DMS 273 treated with DMSO at 0.1 percent for 48 hours (cell line): ENCODE data around the gene HTATSF1.

Source experiments
- DNase-seq: peaks from one replicate; lab custom pipeline; 2025; lab: John Stamatoyannopoulos, UW

The HTATSF1 gene, protein sequence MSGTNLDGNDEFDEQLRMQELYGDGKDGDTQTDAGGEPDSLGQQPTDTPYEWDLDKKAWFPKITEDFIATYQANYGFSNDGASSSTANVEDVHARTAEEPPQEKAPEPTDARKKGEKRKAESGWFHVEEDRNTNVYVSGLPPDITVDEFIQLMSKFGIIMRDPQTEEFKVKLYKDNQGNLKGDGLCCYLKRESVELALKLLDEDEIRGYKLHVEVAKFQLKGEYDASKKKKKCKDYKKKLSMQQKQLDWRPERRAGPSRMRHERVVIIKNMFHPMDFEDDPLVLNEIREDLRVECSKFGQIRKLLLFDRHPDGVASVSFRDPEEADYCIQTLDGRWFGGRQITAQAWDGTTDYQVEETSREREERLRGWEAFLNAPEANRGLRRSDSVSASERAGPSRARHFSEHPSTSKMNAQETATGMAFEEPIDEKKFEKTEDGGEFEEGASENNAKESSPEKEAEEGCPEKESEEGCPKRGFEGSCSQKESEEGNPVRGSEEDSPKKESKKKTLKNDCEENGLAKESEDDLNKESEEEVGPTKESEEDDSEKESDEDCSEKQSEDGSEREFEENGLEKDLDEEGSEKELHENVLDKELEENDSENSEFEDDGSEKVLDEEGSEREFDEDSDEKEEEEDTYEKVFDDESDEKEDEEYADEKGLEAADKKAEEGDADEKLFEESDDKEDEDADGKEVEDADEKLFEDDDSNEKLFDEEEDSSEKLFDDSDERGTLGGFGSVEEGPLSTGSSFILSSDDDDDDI

DNA sequence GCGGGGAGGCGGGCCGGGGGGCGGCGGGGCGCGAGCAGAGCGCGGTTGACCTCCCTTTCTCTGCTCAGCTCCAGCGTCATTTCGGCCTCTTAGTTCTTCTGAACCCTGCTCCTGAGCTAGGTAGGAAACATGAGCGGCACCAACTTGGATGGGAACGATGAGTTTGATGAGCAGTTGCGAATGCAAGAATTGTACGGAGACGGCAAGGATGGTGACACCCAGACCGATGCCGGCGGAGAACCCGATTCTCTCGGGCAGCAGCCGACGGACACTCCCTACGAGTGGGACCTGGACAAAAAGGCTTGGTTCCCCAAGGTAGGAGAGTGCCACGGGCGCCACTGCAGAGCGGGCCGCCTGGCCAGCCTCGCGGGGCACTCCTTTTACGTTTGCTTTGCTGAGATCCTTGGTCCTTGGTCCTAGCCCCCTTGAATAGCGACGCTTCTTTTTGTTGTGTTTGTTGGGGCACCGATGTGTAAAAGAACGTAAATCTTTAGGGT, at the start of gene HTATSF1:
TSS of gene HTATSF1 (plus strand) at position 37 of the 497 bp plus-strand sequence. CDS start at position 130, 93 bp downstream.
- no peak for DNase-seq

DNA sequence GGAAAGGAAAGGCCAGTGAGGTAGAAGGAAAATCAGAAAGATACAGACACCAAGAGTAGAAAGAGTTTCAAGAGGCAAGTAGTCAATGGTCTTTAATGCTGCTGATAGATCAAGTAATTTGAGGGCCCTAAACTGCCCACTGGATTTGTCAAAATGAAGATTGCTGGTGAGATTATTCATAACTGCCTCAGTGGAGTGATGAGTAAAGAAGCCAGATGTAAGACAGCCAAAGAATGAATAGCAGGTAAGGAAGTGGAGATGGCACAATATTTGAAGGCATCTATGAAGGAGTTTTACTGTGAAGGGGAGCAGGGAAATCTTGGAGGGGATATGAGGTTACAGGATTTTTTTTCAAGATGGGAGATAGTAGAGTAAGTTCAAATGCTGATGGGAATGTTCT, 49.4 kb upstream of the HTATSF1 start:
- DNase-seq = no peak

DNA sequence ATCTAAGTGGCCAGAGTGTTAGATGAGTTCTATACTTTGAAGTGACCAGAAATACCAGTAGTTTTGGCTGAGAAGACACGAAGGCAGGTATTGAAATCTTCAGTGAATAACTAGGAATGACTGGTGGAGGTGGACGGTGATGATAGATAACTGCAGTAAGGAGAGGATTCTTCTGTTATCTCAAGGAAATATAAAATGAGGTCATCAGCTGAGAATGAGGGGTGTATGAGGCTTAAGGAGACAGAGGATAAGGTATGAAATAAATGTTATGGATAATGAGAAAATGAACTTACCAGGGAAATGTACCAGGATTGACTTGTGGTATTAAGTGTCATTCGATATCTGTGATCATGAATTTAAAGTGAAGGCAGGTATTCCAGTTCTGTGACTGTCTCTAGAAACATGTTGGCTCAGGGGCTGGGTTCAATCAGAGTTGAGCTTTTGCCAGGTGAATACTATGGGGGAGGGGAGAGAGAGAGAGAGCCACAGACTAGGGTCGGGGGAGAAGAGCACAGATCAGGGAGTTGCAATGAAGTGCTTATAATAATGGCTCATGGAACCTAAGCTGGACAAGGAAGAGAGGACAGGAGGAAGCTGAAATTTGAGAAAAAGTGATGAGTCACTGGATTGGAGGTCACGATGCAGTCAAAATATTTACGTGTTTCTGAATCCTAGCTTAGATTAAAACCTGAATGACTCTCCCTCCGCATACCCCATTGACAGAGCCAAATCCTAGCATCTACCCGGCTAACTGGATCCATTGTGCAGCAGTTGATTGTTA, 47.2 kb upstream of the HTATSF1 start:
- no peak for DNase-seq

DNA sequence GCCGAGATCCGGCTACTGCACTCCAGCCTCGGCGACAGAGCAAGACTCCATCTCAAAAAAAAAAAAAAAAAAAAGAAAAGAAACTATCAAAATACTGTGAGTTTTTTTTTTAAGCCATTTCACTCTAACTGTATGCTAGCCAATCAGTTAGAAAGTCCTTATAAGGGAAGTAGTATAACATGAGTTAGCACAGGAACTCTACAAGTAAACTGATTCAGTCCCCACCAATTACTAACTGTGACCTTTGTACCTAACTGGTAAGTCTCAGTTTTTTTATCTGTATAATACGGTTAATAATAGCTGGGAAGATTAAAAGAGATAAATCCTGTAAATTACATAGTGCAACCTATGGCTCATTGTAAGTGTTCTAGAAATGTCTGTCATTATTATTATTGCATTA, 44.8 kb upstream of the HTATSF1 start:
- DNase-seq = no peak

DNA sequence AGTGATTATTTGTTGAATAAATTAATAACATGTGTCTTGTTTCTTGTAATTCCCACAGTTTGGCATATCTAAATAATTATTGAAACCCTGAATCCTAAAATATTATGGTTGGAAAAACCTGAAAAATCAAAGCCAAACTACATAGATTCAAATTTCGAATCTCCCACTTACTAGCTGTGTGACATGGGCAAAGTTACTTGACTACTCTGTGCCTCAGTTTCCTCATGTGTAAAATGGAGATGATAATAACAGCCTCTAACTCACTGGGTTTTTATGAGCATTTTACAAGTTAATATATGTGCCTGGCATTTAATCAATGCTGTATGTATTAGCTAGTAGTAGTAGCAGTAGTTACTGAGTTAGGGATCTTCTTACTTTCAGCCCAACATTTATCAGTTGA, 44.3 kb upstream of the HTATSF1 start:
- no peak for DNase-seq

DNA sequence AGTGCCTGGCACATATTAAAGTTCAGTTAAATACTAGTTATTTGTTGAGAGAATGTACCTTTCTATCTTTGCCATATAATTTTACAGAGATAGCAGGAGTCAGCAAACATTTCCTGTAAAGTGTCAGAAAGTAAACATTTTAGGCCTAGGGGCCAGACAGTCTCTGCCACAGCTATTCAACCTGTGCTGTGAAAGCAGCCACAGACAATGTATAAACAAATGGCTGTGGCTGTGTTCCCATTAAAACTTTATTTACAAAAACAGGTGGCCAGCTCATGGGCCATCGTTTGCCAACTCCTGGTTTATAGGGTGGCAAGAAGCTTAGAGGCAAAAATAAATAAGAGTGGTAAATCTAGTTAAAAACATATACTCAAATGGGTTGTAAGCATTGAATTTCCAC, 43.6 kb upstream of the HTATSF1 start:
- DNase-seq = no peak

DNA sequence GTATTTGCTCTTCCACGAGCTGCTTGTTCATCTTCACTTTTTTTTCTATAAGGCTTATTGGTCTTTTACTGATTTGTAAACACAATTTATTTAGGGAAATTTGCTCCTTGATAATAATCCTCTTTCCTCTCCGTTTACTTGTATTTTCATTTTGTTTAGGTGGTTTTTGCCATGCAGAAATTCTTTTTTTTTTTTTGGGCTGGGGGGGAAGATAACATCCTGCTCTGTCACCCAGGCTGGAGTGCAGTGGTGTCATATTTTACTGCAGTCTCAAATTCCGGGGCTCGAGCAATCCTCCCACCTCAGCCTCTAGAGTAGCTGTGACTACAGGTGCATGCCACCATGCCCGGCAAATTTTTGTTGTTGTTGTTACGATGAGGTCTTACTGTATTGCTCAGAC, 41.3 kb upstream of the HTATSF1 start:
- DNase-seq = no peak

DNA sequence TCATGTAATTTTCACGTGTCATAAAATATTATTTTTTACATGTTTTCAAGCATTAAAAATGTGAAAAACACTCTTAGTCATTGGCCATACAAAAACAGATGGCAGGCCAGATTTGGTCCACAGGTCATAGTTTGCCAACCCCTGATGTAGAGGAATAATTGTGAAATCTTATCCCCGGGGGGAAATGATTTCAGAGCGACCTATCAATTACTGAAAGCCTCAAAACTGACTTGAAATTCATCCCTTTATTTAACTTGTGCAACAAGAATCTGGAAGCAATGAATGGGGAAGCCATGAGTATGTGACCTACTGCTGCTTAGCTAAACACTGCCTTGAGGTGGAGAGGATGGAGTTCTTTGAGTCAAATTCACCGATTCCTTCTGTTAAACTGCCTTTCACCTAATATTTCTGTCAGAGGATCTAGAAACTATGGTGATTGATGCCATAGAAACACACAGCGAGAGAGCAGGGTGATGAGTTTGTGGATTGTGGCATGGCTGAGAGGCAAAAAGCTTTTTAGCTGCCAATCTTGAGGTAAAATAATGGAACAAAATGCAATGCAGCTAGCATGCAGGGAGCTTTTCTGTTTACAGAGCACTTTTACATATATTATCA, 40.0 kb upstream of the HTATSF1 start:
- DNase-seq = peak; percentile 59

DNA sequence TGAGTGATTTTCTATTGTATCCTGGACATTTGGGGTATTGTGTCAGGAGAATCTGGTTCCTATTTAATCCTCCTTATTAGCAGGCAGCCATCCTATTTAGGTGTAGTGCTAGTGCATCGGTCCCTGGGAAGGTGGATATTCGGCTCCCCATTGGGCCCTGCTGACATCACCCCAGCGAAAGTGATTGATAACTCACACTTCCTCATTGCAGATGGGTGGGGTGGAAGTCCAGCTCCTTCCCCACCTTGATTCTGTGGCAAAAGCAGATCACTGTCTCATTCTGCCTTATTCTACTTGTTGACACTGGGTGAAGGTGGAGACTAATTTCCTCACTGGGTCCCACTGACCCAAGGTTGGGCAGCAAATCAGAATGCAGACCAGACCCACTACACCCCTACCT, 32.8 kb upstream of the HTATSF1 start:
- DNase-seq = no peak

DNA sequence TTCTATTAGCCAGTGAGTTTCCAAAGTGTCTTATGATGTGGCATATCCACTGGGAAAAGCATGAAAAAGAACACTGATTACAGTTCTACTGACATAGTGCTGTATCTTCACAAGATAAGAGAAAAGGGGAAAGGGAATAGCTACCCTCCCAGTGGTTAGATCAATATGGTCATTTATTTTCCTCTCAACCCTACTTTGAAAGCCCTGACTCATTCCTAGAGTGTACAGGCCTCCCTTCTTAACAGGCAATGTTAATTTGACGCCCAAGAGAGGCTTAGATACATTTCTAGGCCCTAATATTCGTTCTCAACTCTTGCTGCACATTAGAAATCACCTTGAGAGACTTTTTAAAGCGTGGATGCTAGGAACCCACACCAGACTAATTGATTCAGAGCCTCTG, 30.1 kb upstream of the HTATSF1 start:
- no peak for DNase-seq

DNA sequence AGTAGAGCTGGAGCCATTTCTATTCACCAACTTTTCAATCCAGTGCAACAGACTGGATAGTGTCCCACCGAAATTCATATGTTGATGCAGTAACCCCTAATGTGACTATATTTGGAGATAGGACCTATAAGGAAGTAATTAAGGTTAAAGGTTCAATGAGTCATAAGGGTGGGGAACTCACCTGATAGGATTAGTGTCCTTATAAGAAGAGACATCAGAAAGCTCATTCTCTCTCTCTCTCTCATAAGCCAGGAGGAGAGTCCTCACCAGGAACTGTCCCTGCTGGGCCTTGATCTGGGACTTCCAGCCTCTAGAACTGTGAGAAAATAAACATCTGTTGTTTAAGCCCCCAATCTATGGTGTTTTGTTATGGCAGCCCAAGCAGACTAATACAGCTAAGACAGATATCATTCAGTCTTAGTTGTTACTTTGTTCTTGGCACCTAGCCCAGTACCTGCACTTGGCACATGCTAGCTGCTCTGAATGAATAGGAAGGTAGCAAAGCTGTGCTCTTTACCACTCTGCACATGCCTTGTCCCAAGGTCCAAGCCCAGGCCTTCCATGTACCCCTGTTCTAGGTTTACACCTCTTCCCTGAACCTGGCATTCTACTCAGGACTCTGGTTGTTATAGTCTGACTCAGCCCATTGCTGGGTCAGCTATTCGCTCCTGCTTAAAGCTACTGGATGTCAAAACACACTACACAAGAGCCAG, 28.8 kb upstream of the HTATSF1 start:
- DNase-seq = no peak

DNA sequence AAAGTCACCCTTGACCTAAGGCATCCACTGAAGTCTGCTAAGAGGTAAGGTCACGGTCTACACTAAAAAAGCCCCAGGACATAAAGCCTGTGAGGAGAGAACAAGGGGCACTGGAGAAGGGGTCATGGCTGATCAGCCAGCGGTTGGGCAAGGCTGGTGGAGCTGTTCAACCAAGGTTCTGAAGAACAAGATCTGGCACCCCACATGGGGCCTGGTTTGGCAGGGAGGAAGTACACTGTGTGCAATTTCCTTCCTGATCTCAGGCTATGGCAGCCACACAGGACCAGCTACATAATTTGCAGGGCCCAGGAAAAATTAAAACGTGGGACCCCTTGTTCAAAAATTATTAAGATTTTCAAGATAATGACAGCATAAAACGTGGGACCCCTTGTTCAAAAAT, 23.7 kb upstream of the HTATSF1 start:
- no peak for DNase-seq

DNA sequence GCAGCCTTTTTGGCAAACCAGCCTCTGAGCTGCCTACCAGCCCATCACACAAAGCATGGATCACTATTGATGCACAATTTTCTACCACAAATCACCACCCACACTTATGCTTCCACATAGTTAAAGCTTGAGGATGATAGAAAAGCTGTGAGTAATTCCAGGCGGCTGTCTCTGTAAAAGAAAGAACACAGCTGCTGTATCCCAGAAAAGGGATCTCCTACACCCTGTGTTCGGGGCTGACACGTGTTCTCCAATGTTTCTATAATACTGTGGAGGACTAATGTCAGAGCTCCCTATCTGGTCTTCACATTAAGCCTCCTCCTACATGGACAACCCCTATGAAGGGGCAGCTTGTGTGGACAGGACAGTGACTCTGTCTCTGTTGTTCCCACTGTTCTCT, 22.2 kb upstream of the HTATSF1 start:
- no peak for DNase-seq

DNA sequence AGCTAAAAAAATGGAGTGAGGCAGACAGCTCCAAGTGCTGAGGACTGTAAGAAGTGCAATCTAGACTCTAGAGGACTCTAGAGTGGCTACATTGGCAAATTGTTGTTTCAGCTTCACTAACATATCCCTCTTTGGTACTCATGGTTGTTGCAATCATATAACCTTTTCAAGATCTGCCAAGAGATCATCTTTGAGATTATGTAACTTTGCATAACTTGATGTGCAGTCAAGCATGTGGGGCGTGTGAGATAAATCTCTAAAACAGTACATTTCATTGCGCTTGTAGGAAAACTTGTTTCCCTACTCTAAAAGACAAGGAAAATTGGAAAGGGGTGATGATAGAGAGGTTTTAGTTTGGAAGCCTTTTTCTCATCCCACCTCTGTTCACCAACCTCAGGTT, 20.9 kb upstream of the HTATSF1 start:
- no peak for DNase-seq

DNA sequence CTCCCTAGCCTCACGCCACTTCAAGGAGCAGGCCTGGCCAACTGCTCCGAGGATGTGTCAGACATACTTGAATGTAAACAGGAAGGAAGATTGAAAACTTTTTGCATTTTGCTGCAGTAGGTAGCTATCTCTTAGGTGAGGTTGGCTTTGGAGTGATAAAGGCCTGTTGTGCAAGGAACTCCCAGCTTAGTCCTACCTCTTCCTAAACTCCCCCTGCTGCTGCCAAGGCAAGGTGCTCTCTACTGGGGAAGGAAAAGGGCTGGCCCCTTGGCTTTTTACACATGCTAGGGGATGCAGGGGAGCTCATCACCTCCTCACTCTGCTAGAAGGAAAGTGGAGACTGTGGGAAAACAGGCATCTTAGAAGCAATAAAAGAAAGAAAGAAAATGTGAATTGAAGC, 20.4 kb upstream of the HTATSF1 start:
- no peak for DNase-seq

DNA sequence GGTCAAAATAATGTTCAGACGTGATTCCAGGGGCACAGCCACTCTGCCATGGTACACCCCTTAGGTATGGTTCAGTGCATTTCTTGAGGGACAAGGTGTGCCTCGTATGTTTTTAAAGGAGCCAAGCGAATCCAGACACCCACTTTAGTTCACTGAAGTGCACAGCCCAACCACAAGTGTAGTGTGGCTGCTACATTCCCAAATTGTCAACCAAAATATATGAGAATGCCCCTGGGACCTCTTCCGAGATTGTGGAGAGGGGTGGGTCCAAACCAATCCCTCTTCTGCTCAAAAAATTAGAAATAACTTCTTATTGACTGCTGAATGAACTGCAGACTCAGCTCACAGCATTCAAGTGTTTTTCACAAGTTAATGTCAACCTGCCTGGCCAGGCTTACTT, 17.0 kb upstream of the HTATSF1 start:
- no peak for DNase-seq

DNA sequence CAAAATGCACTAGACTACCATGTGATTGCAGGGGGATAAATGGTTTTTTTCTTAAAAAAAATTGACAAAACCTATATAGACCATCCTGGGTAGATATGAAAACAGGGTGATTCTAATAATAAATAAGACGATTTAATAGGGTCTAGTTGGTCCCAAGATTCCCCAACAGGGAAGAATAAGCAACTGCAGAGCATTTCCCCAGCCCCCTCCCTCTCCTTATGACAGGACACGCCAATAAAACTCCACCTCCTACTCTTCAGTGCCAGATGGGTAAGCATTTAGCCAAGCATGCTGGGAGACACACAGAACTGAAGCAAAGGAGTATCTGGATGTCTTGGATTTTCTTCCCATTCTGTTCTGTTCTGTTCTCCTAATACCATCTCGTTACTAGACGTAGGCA, 9.7 kb upstream of the HTATSF1 start, which contains the start of gene BRS3:
TSS of gene BRS3 (plus strand) at position 301 of the 400 bp plus-strand sequence. CDS start 168 bp downstream, outside the sequence.
- no peak for DNase-seq

DNA sequence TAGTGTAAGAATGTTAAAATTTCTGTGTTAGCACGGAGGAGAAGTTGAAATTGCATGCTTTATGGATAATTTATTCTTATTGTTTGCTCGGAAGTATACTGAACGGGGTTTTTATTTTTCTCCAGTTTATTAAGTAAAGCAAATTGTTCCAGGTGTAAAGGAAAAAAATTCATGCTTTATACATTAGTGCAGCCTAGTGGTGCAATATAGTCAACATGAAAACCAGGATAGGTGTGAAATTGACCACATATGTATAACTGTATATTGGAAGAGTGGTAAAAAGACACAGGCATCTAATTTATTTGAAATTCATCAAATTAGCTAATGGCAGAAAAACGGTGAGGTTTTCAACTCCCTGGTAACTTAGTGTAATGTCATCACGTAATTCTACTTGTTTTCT, 8.7 kb upstream of the HTATSF1 start:
- DNase-seq = no peak

DNA sequence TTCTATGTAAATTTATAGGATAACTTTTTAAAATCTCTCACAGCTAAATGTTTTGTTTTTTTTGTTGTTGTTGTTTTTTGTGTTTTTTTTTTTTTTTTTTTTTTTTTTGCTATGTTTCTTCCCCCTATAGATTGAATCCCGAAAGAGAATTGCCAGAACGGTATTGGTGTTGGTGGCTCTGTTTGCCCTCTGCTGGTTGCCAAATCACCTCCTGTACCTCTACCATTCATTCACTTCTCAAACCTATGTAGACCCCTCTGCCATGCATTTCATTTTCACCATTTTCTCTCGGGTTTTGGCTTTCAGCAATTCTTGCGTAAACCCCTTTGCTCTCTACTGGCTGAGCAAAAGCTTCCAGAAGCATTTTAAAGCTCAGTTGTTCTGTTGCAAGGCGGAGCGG, 5.6 kb upstream of the HTATSF1 start:
- no peak for DNase-seq

DNA sequence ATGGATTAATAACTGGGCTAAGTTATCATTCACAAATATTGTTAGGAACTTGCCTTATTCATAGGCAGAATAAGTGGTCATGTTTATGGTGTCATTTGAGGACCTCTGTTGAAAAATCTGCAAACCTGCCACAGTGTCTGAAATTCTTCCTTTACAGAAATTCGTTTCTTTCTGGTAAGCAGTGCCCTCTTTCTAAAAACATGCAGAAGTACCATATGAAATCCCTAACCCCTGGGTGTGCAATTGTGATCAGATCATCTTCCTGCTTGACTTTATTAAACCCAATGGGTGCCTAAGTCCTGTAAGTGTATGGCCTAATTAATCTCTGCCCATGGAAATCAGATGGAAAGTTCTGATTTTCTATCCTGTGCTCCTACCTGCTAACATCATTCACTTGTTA, 4.4 kb upstream of the HTATSF1 start:
- no peak for DNase-seq

DNA sequence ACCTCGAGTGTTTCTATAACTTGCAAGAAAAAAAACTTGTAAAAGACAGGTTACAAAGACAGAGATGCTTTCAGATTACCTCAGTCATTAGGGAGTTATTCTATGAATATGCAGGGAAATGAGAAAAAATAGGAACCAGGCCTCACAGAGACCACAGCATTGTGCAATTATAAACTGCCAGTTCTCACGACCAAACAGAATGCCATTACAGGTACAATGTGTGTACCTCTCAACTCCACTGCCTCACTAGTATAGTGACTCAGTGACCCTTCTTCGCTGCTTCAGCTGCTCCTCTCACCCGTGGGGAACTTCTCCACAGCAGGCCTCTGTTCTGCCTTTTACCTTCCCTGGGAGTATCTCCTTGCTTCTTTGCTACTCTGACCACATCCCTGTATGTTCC, 2.3 kb upstream of the HTATSF1 start:
- no peak for DNase-seq
